GM18517 (cell line): ENCODE results near the gene TGFBR3L.
"Not testable (repeated sequence)": the region's sequence is repeated elsewhere in the genome, so short reads cannot be mapped to it uniquely, and the experiment has no call there.

Experiments used
- ATAC-seq: cut with Tn5 transposase; IDR thresholded peaks from one replicate; pipeline ENCODE4 v1.9.1; 2021; ENCODE audit warnings: mild to moderate bottlenecking, moderate library complexity; ENCODE audit not compliant: unreplicated experiment

Gene TGFBR3L

GRCh38 chr19:7879111-7879807 lies 35.4 kb upstream of the TGFBR3L start:
- ATAC-seq = no peak

- no peak for ATAC-seq
These were observed 34.8 kb upstream of the TGFBR3L start for GRCh38 chr19:7879836-7880235.

GRCh38 chr19:7881910-7882309 lies 32.7 kb upstream of the TGFBR3L start:
- ATAC-seq = no peak

GRCh38 chr19:7883105-7883504 lies 31.5 kb upstream of the TGFBR3L start:
- no peak for ATAC-seq

GRCh38 chr19:7883796-7884570 lies 30.6 kb upstream of the TGFBR3L start:
- ATAC-seq = no peak

GRCh38 chr19:7885818-7886217 lies 28.8 kb upstream of the TGFBR3L start:
- ATAC-seq = no peak

GRCh38 chr19:7887408-7888144 lies 27.1 kb upstream of the TGFBR3L start:
- no peak for ATAC-seq

- no peak for ATAC-seq
These were observed 26.3 kb upstream of the TGFBR3L start, which contains the start of gene LRRC8E for GRCh38 chr19:7888145-7888825. LRRC8E (plus strand) TSS chr19:7888510; CDS start chr19:7895604, 7,094 bp downstream.

GRCh38 chr19:7888826-7889217 lies 25.8 kb upstream of the TGFBR3L start:
- ATAC-seq = no peak

- ATAC-seq = not testable (repeated sequence)
These were observed 21.1 kb upstream of the TGFBR3L start for GRCh38 chr19:7893362-7894101.

GRCh38 chr19:7894612-7895309 lies 19.9 kb upstream of the TGFBR3L start:
- ATAC-seq = no peak

- no peak for ATAC-seq
These were observed 19.1 kb upstream of the TGFBR3L start for GRCh38 chr19:7895565-7895964.

- ATAC-seq = no peak
These were observed 17.3 kb upstream of the TGFBR3L start for GRCh38 chr19:7897292-7897691.

- ATAC-seq = no peak
These were observed 15.7 kb upstream of the TGFBR3L start for GRCh38 chr19:7898967-7899366.

GRCh38 chr19:7899751-7900378 lies 14.8 kb upstream of the TGFBR3L start:
- ATAC-seq = no peak

GRCh38 chr19:7900401-7900870 lies 14.2 kb upstream of the TGFBR3L start:
- ATAC-seq = no peak

GRCh38 chr19:7900931-7901330 lies 13.7 kb upstream of the TGFBR3L start:
- no peak for ATAC-seq

GRCh38 chr19:7901337-7901736 lies 13.3 kb upstream of the TGFBR3L start:
- ATAC-seq = no peak

- no peak for ATAC-seq
These were observed 11.8 kb upstream of the TGFBR3L start for GRCh38 chr19:7902796-7903243.
